H9 (cell line): ENCODE measurements around the gene SURF1. TPM values are rescaled to one million over a fixed set of nuclear protein-coding genes. Genes with fewer than 3 reads are reported as not detected.

Source experiments
- DNase-seq: peaks from one replicate; pipeline ENCODE4 v3.0.0-alpha.2; 2017
- H2AFZ ChIP-seq: one replicate; pipeline ENCODE4 v1.6.1; 2013; ENCODE audit warnings: mild to moderate bottlenecking, low read length, control low read depth, moderate library complexity
- H2AK5ac ChIP-seq: 2 replicates; pipeline ENCODE4 v1.6.1; 2013; ENCODE audit warnings: low read length, control low read depth, mixed read lengths; ENCODE audit not compliant: insufficient read length
- H2BK120ac ChIP-seq: one replicate; pipeline ENCODE4 v1.6.1; 2013; ENCODE audit warnings: low read depth, mild to moderate bottlenecking, low read length, control low read depth, inconsistent platforms; ENCODE audit not compliant: poor library complexity, severe bottlenecking
- H2BK12ac ChIP-seq: 2 replicates; pipeline ENCODE4 v1.6.1; 2013; ENCODE audit warnings: low read length, control low read depth, mixed read lengths, low read depth; ENCODE audit not compliant: insufficient read length
- H2BK15ac ChIP-seq: 2 replicates; pipeline ENCODE4 v1.6.1; 2013; ENCODE audit warnings: low read depth, low read length, control low read depth
- H2BK20ac ChIP-seq: one replicate; pipeline ENCODE4 v1.6.1; 2013; ENCODE audit warnings: low read depth, mild to moderate bottlenecking, low read length, control low read depth, inconsistent platforms; ENCODE audit not compliant: poor library complexity, severe bottlenecking
- H2BK5ac ChIP-seq: 2 replicates; pipeline ENCODE4 v1.6.1; 2013; ENCODE audit warnings: low read length, control low read depth, mixed read lengths; ENCODE audit not compliant: insufficient read length
- H3K14ac ChIP-seq: 2 replicates; pipeline ENCODE4 v1.6.1; 2013; ENCODE audit warnings: low read length, control low read depth; ENCODE audit not compliant: insufficient read depth
- H3K18ac ChIP-seq: 2 replicates; pipeline ENCODE4 v1.6.1; 2013; ENCODE audit warnings: low read depth, mild to moderate bottlenecking, mixed read lengths, low read length, control low read depth; ENCODE audit not compliant: insufficient read length
- H3K23ac ChIP-seq: 2 replicates; pipeline ENCODE4 v1.6.1; 2013; ENCODE audit warnings: low read length, control low read depth, mixed read lengths, low read depth; ENCODE audit not compliant: insufficient read length
- H3K23me2 ChIP-seq: 2 replicates; pipeline ENCODE4 v1.6.1; 2013; ENCODE audit warnings: low read depth, mild to moderate bottlenecking, mixed read lengths, low read length, control low read depth; ENCODE audit not compliant: insufficient read length, poor library complexity, severe bottlenecking
- H3K27ac ChIP-seq: 2 replicates; pipeline ENCODE4 v1.5.1; 2013; ENCODE audit warnings: low read length, control low read depth, mixed read lengths, low read depth; ENCODE audit not compliant: insufficient read length
- H3K27me3 ChIP-seq: 2 replicates; pipeline ENCODE4 v1.6.1; 2013; ENCODE audit warnings: low read length, control low read depth, inconsistent platforms; ENCODE audit not compliant: insufficient read depth
- H3K4ac ChIP-seq: 2 replicates; pipeline ENCODE4 v1.6.1; 2013; ENCODE audit warnings: low read depth, mild to moderate bottlenecking, control low read depth, inconsistent platforms, low read length, moderate library complexity
- H3K4me1 ChIP-seq: 2 replicates; pipeline ENCODE4 v1.6.1; 2013; ENCODE audit warnings: low read length, control low read depth, inconsistent platforms; ENCODE audit not compliant: insufficient read depth
- H3K4me2 ChIP-seq: 2 replicates; pipeline ENCODE4 v1.6.1; 2013; ENCODE audit warnings: low read length, control low read depth, mixed read lengths; ENCODE audit not compliant: insufficient read length, insufficient read depth
- H3K56ac ChIP-seq: 2 replicates; pipeline ENCODE4 v1.6.1; 2013; ENCODE audit warnings: low read depth, mild to moderate bottlenecking, mixed read lengths, low read length, control low read depth; ENCODE audit not compliant: insufficient read length
- H3K79me1 ChIP-seq: 2 replicates; pipeline ENCODE4 v1.6.1; 2013; ENCODE audit warnings: low read depth, mild to moderate bottlenecking, moderate library complexity, low read length, control low read depth, inconsistent platforms; ENCODE audit not compliant: insufficient read depth, poor library complexity, severe bottlenecking
- H3K79me2 ChIP-seq: 2 replicates; pipeline ENCODE4 v1.6.1; 2013; ENCODE audit warnings: low read length, control low read depth, inconsistent platforms; ENCODE audit not compliant: insufficient read depth
- H3K9ac ChIP-seq: 2 replicates; pipeline ENCODE4 v1.6.1; 2013; ENCODE audit warnings: low read length, control low read depth, mixed read lengths; ENCODE audit not compliant: insufficient read length; ENCODE audit errors: extremely low read depth
- H3K9me3 ChIP-seq: one replicate; pipeline ENCODE4 v1.6.1; 2013; ENCODE audit warnings: low read depth, low read length, inconsistent platforms; ENCODE audit not compliant: control insufficient read depth
- H3T11ph ChIP-seq: one replicate; pipeline ENCODE4 v1.6.1; 2013; ENCODE audit warnings: mild to moderate bottlenecking, low read length, control low read depth, inconsistent platforms
- H4K20me1 ChIP-seq: one replicate; pipeline ENCODE4 v1.6.1; 2013; ENCODE audit not compliant: control insufficient read depth, insufficient read length, insufficient read depth
- H4K5ac ChIP-seq: 2 replicates; pipeline ENCODE4 v1.6.1; 2013; ENCODE audit warnings: low read depth, mild to moderate bottlenecking, mixed read lengths, low read length, control low read depth; ENCODE audit not compliant: insufficient read length
- H4K8ac ChIP-seq: replicated peaks from 2 replicates; pipeline ENCODE4 v1.6.1; 2013; ENCODE audit warnings: low read length, control low read depth, mixed read lengths, low read depth; ENCODE audit not compliant: insufficient read length
- H4K91ac ChIP-seq: 2 replicates; pipeline ENCODE4 v1.6.1; 2013; ENCODE audit warnings: low read depth, mild to moderate bottlenecking, moderate library complexity, mixed read lengths, low read length, control low read depth; ENCODE audit not compliant: insufficient read length
- H3K27ac Mint-ChIP-seq, 3 experiments: 2 replicates in 2 of 3; 3 replicates in 1 of 3; pipeline ENCODE4 v1.8.0; 2020 to 2021; ENCODE audit warnings: mixed read lengths in 3 of 3, mild to moderate bottlenecking in 1 of 3, moderate library complexity in 1 of 3
- H3K27me3 Mint-ChIP-seq: 2 replicates; pipeline ENCODE4 v1.8.0; 2021; ENCODE audit warnings: low read depth, mild to moderate bottlenecking, moderate library complexity, mixed read lengths
- H3K36me3 Mint-ChIP-seq, 3 experiments: 2 replicates in 2 of 3; 3 replicates in 1 of 3; pipeline ENCODE4 v1.8.0; 2020 to 2021; ENCODE audit warnings: low read depth in 3 of 3, mixed read lengths in 3 of 3; ENCODE audit not compliant: insufficient read depth in 1 of 3
- H3K4me1 Mint-ChIP-seq, 2 experiments: 2 replicates each; pipeline ENCODE4 v1.8.0; 2020; ENCODE audit warnings: mixed read lengths in 2 of 2
- H3K4me3 Mint-ChIP-seq, 2 experiments: 2 replicates in 1 of 2; 3 replicates in 1 of 2; pipeline ENCODE4 v1.8.0; 2020 to 2021; ENCODE audit warnings: mild to moderate bottlenecking in 2 of 2, mixed read lengths in 2 of 2, moderate library complexity in 1 of 2
- H3K9me3 Mint-ChIP-seq, 2 experiments: 2 replicates in 1 of 2; 3 replicates in 1 of 2; pipeline ENCODE4 v1.8.0; 2020; ENCODE audit warnings: mild to moderate bottlenecking in 2 of 2, mixed read lengths in 2 of 2, moderate library complexity in 1 of 2
- WGBS: extraction: QIAGEN DNeasy Blood & Tissue Kit; methylation state at CpG from one replicate; pipeline ENCODE4 v1.1.7; 2013; ENCODE audit warnings: missing lambda C conversion rate, low lambda C conversion rate, mixed read lengths; ENCODE audit not compliant: insufficient read length; ENCODE audit errors: extremely low coverage; 5-methylcytosine and 5-hydroxymethylcytosine counted together
- total RNA-seq: library from RNA; stranded (reverse); gene quantifications from 2 replicates; pipeline ENCODE4 v1.2.1, GENCODE V29; 2021
- TF ChIP-seq, protein P1 (sequence below): fragments of 200-600 bp; sonication (generic); conservative IDR thresholded peaks from 3 replicates; pipeline ENCODE4 v1.8.0; 2021; ENCODE audit warnings: antibody characterized with exemption, mild to moderate bottlenecking

Gene SURF1
- total RNA-seq, 1 experiment from 2014 or later, result 43.3 TPM

DNA sequence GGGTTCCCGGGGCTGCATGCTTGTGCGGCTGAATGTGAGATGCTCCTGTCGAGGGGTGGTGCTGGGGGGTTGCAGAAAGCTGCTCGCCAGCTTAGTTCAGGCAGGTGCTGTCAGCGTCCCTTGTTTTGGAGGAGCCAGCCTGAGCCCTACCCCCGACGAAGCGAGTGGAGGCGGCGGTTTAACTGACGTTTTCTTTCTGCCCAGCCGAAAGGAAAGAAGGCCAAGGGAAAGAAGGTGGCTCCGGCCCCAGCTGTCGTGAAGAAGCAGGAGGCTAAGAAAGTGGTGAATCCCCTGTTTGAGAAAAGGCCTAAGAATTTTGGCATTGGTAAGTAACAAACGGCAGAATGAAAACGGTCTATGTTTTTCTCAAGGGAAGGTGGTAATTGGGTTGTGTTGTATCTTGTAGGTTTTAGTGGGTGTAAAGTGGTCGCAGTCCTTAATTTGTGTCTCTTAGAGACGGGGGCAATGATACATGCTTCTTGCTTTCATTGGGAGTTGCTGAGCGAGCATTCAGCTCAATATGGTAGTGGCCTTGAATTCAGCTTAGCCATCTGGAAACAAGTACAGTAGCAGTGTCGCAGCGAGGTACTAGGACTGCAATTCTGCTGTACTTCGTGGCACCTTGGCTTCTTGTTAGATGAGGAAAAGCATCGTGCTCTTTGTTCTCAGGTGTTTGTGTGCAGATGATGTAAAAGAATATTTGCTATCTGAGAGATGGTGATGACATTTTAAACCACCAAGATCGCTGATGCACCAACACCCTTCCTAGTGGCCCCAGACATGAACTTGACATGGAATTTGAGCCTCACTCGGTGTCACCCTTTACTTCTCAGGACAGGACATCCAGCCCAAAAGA is 7.3 kb downstream of the SURF1 start:
- no peak overlapping the region for H3T11ph ChIP-seq
- H2AFZ ChIP-seq, result no peak overlapping the region
- peak overlapping the region; percentile 77 for H3K4ac ChIP-seq
- no peaks in the 10 kb centered on the region for H4K20me1 ChIP-seq
- H3K23ac ChIP-seq, result peak overlapping the region; percentile 4
- peaks cover 22 to 34% of the 10 kb centered on the region in 2 experiments for H3K4me1 Mint-ChIP-seq
- peak overlapping the region; percentile 94 for H3K18ac ChIP-seq
- H3K4me2 ChIP-seq, result peak overlapping the region; percentile 98
- peaks cover 5% of the 10 kb centered on the region for H3K23me2 ChIP-seq
- H2BK120ac ChIP-seq, result no peak overlapping the region
- H3K27me3 ChIP-seq, result no peaks in the 10 kb centered on the region
- peak overlapping the region; percentile 99 for H3K9ac ChIP-seq
- H3K56ac ChIP-seq, result no peak overlapping the region
- peak overlapping the region; percentile 97 to 100 (median 99) for H3K27ac Mint-ChIP-seq
- peaks cover 60 to 83% (median 77%) of the 10 kb centered on the region in 3 experiments for H3K36me3 Mint-ChIP-seq
- peak overlapping the region; percentile 95 to 99 for H3K4me3 Mint-ChIP-seq
- H3K79me1 ChIP-seq, result peaks cover 10% of the 10 kb centered on the region
- no peaks in the 10 kb centered on the region for H3K27me3 Mint-ChIP-seq
- peak overlapping the region; percentile 55 for H2AK5ac ChIP-seq
- TF ChIP-seq, protein P1, sequence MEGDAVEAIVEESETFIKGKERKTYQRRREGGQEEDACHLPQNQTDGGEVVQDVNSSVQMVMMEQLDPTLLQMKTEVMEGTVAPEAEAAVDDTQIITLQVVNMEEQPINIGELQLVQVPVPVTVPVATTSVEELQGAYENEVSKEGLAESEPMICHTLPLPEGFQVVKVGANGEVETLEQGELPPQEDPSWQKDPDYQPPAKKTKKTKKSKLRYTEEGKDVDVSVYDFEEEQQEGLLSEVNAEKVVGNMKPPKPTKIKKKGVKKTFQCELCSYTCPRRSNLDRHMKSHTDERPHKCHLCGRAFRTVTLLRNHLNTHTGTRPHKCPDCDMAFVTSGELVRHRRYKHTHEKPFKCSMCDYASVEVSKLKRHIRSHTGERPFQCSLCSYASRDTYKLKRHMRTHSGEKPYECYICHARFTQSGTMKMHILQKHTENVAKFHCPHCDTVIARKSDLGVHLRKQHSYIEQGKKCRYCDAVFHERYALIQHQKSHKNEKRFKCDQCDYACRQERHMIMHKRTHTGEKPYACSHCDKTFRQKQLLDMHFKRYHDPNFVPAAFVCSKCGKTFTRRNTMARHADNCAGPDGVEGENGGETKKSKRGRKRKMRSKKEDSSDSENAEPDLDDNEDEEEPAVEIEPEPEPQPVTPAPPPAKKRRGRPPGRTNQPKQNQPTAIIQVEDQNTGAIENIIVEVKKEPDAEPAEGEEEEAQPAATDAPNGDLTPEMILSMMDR, result no peak
- H2BK20ac ChIP-seq, result no peak overlapping the region
- H3K4me1 ChIP-seq, result no peaks in the 10 kb centered on the region; the same call in 1 of the 2 replicates
- DNase-seq, result no peak
- peaks cover 13% of the 10 kb centered on the region; the same call in 1 of the 2 replicates for H3K79me2 ChIP-seq
- H4K91ac ChIP-seq, result peak overlapping the region; percentile 97
- no CpG with 5 or more reads among the region's 25 CpGs for WGBS
- H2BK15ac ChIP-seq, result no peak overlapping the region
- no peaks in the 10 kb centered on the region for H3K9me3 ChIP-seq
- H3K14ac ChIP-seq, result peak overlapping the region; percentile 97
- H3K9me3 Mint-ChIP-seq, result peaks cover 0 to 3% of the 10 kb centered on the region in 2 experiments; a peak in 1 of 5 replicates
- no peak overlapping the region for H3K27ac ChIP-seq
- peak overlapping the region; percentile 81 for H4K5ac ChIP-seq
- H2BK5ac ChIP-seq, result peak overlapping the region; percentile 17
- no peak overlapping the region for H2BK12ac ChIP-seq
- H4K8ac ChIP-seq, result no peak overlapping the region
